Upper lobe of left lung (tissue), 4 donors: Measurements from ENCODE around the gene TVP23B.

Experiments
- CTCF ChIP-seq, 6 experiments: fragments of 450-650 bp in 4 of 6; fragments of 200-600 bp in 2 of 6; sonication (generic) in 2 of 6; IDR thresholded peaks; one replicate each; pipeline ENCODE4 v1.5.1; 2016 to 2019; ENCODE audit warnings: antibody characterized with exemption in 6 of 6
- POLR2A ChIP-seq, 4 donors: fragments of 450-650 bp; IDR thresholded peaks; one replicate each; pipeline ENCODE4 v1.5.1; 2016 to 2017; ENCODE audit warnings: antibody characterized with exemption in 4 of 4, mild to moderate bottlenecking in 2 of 4
- POLR2AphosphoS5 ChIP-seq, 2 donors: sonication (generic); formaldehyde crosslinking; IDR thresholded peaks; one replicate each; pipeline ENCODE4 v1.5.1; 2017; ENCODE audit warnings: antibody characterized with exemption in 2 of 2

- no peak for TF ChIP-seq CTCF (IDR thresholded peaks at IDR 0.05)
- TF ChIP-seq POLR2A (IDR thresholded peaks at IDR 0.05): no peak
- TF ChIP-seq POLR2AphosphoS5 (IDR thresholded peaks at IDR 0.05): no peak
These were observed 70.2 kb downstream of the TVP23B start for GRCh38 chr17:18851201-18851600.
